Measurements from ENCODE around the gene GALNT17. TPM values are rescaled to one million over a fixed set of nuclear protein-coding genes. Genes with fewer than 3 reads are reported as not detected.
A peak's percentile ranks its signal among the peaks of the same experiment; 100 is the strongest.

The GALNT17 gene
- total and polyA plus RNA-seq, 2 experiments from 2014 or later = 2.3 to 4.6 TPM

DNA sequence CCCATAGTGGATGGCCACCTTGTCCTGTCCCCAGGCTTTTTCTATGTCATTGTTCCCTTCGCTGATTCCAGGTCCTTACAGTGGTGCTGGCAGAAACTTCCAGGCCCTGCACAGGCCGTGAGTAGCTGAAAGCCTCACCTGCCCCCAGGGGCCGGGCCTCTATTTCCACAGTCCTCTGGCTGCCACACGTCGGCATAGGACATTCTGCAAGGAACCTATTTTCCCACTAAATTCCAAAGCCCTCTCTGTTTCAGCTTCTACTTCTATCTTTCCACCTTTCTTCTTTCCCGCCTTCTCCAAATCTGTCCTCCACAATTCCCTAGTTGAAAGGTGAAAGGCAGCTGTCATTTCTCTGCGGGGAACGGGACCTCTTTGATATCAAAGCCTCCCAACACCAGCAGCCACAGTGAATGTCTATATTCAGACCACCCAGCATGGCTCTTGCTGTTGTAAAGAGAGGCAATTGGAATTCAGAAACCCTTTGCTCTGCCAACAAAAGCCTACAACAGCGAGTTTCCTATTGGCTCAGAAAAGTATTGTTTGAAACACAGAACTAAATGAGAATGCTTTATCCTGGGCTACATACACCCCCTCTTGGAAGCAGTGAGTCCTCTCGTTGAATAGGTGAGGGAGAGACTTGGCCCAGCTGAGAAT is 607.7 kb downstream of the GALNT17 start:
- TF ChIP-seq, protein P1, sequence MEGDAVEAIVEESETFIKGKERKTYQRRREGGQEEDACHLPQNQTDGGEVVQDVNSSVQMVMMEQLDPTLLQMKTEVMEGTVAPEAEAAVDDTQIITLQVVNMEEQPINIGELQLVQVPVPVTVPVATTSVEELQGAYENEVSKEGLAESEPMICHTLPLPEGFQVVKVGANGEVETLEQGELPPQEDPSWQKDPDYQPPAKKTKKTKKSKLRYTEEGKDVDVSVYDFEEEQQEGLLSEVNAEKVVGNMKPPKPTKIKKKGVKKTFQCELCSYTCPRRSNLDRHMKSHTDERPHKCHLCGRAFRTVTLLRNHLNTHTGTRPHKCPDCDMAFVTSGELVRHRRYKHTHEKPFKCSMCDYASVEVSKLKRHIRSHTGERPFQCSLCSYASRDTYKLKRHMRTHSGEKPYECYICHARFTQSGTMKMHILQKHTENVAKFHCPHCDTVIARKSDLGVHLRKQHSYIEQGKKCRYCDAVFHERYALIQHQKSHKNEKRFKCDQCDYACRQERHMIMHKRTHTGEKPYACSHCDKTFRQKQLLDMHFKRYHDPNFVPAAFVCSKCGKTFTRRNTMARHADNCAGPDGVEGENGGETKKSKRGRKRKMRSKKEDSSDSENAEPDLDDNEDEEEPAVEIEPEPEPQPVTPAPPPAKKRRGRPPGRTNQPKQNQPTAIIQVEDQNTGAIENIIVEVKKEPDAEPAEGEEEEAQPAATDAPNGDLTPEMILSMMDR (IDR thresholded peaks at IDR 0.05; ENCODE audit: low read depth, low read length) = no peak
- Histone ChIP-seq H3K27ac (no peak overlapping the region), H3K4me1 (ENCODE audit: low read depth) (no peaks in the 10 kb centered on the region), H3K9me3 (ENCODE audit: low read depth) (no peaks in the 10 kb centered on the region), H3K36me3 (no peaks in the 10 kb centered on the region), H3K27me3 (no peaks in the 10 kb centered on the region), H3K4me3 (no peak overlapping the region)
- no peak for DNase-seq (ENCODE audit: low read depth in 1 of 2, low spot score in 1 of 2)

DNA sequence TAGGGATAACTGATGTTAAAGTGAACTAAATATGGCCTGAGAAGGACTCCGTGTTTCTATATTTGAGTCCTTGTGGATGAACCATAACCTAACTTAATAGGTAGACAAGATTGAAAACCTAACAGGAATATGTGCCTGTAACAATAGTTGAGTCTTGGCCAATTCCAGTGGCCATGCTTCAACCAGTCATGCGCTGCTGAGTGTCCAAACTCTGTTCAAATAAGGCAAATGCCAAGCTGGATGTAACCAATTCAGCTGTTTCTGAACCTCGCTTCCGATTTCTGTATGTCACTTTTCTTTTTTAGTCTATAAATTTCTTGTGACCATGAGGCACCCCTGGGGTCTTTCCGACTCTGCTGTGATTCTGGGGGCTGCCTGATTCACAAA is 608.2 kb downstream of the GALNT17 start:
- Histone ChIP-seq H3K9me3 (ENCODE audit: low read depth) (no peaks in the 10 kb centered on the region), H3K27me3 (no peaks in the 10 kb centered on the region), H3K4me3 (no peak overlapping the region), H3K4me1 (ENCODE audit: low read depth) (no peaks in the 10 kb centered on the region), H3K27ac (no peak overlapping the region), H3K36me3 (no peaks in the 10 kb centered on the region)
- TF ChIP-seq, protein P1 (IDR thresholded peaks at IDR 0.05; ENCODE audit: low read depth, low read length) = no peak
- DNase-seq (ENCODE audit: low read depth in 1 of 2, low spot score in 1 of 2) = no peak

DNA sequence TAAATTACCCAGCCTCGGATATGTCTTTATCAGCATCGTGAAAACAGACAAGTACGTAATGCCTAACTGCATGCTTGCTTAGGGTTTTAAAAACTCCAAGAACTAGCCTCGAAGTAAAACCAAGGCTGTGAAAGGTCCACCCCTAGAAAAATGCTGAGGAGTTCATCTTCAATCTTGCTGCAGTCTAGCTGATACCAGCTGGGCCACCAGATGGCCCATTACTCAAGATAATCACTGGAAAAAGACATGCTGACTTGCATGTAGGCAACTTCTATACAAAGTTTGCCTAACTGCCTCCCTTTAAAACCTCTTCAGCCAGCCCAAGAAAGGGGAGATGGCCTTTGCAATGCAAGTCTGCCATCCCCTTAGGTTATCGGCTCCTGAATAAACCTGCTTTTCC is 614.1 kb downstream of the GALNT17 start:
- no peaks in the 10 kb centered on the region for H3K4me1 ChIP-seq (ENCODE audit: low read depth)
- no peaks in the 10 kb centered on the region for H3K36me3 ChIP-seq
- DNase-seq (ENCODE audit: low read depth in 1 of 2, low spot score in 1 of 2) = no peak
- H3K27me3 ChIP-seq = peaks cover 2% of the 10 kb centered on the region
- TF ChIP-seq, protein P1 (IDR thresholded peaks at IDR 0.05; ENCODE audit: low read depth, low read length) = no peak
- no peaks in the 10 kb centered on the region for H3K9me3 ChIP-seq (ENCODE audit: low read depth)
- H3K27ac ChIP-seq = no peak overlapping the region
- no peak overlapping the region for H3K4me3 ChIP-seq

DNA sequence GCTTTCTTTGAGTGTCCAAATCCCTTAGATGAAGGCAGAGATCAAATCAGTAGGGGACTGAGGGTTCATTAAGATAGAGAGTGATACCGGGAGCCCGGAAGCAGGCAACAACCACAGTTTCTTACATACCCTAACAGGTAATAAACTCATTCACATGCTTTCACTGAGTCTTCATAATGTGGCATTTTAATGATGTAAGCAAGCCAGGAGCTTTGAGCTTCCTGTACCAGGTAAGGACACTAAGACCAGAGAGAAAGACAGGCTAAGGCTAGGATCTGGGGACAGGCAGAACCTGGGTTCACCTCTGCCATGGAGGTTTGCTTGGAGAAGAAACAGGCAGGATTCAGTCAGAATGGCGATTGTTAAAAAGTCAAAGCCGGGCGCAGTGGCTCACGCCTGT is 618.3 kb downstream of the GALNT17 start:
- Histone ChIP-seq H3K36me3 (no peaks in the 10 kb centered on the region), H3K27me3 (peaks cover 22% of the 10 kb centered on the region), H3K27ac (no peak overlapping the region), H3K4me3 (no peak overlapping the region), H3K4me1 (ENCODE audit: low read depth) (no peaks in the 10 kb centered on the region), H3K9me3 (ENCODE audit: low read depth) (no peaks in the 10 kb centered on the region)
- no peak for DNase-seq (ENCODE audit: low read depth in 1 of 2, low spot score in 1 of 2)
- TF ChIP-seq, protein P1 (IDR thresholded peaks at IDR 0.05; ENCODE audit: low read depth, low read length) = no peak

DNA sequence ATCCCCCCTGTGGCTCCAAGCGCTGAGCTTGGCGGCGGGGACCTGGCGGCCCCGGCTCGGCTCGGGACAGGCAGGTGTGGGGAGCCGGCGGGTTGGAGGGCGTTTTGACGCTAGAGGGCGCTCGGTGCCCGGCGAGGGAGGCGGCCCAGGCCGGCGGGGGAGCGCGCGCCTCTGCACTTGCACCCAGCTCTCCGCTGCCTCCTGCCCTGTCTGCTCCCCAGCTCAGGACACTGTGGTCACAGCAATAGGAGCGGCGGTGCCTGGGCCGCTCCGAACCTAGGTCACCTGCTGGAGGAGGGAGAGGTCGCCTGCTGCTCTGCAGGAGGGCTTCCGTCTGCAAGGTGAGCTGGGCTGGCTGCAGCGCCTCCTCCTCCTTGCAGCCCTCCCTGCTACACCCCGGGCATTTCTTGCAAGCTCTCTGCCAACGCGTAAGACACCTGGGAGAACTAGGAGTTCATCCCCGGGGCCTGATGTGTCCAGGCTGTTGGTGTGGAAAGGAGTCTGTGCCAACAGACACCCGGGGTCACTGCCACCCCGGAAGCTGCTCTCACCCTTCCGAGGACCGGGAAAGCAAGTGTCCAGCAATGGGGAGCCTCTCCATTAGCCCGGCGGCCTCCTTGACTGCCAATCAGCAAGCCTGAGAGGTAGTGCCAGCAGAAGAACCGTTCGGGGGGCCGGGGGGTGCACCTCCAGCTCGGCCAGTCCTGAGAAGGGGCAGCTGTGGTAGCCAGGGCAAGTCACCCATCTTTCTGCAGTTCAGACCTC is 620.4 kb downstream of the GALNT17 start:
- TF ChIP-seq, protein P1 (IDR thresholded peaks at IDR 0.05; ENCODE audit: low read depth, low read length) = peak; percentile 59
- Histone ChIP-seq H3K27ac (no peak overlapping the region), H3K4me3 (no peak overlapping the region), H3K36me3 (no peaks in the 10 kb centered on the region), H3K4me1 (ENCODE audit: low read depth) (no peaks in the 10 kb centered on the region), H3K27me3 (peaks cover 22% of the 10 kb centered on the region), H3K9me3 (ENCODE audit: low read depth) (no peaks in the 10 kb centered on the region)
- DNase-seq (ENCODE audit: low read depth in 1 of 2, low spot score in 1 of 2) = peak; percentile 43 to 75
